NCI-H2029 treated with DMSO at 0.1 percent for 48 hours (cell line): Measurements from ENCODE around the gene MT1HL1.
"Not testable (repeated sequence)": the region's sequence is repeated elsewhere in the genome, so short reads cannot be mapped to it uniquely, and the experiment has no call there.

Experiments
- DNase-seq: peaks from one replicate; lab custom pipeline; 2025; lab: John Stamatoyannopoulos, UW

MT1HL1 gene

DNA sequence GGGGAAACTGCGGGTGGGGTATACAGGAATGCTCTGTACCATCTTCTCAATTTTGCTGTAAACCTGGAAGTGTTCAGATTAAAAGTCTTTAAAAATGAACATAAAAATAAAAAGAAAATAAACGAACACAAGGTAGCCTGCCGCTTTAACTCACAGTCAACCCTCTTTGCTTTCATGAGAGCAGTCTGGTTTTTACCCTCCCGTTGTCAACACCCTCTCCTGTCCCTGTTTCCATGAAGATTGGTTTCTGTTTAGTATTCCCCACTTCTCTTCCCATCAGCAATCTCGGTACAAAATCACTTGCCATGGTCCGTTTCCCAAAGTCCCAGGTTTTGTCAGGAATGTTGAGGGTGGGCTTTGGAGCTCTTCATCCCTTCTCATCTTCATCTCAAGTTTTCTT is 28.8 kb downstream of the MT1HL1 start:
- DNase-seq, result no peak

DNA sequence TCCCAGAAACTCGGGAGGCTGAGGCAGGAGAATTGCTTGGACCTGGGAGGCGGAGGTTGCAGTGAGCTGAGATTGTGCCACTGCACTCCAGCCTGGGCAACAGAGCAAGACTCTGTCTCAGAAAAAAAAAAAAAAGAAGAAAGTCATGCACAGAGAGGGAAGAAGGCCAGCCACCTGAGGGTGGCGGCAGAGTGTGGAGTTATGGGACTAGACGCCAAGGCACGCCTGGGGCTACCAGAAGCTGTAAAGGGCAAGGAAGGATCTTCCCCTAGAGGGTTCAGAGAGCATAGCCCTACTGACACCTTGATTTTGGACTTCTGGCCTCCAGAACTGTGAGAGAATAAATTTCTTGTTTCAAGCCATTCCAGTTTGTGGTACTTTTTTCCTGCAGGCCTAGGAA is 30.2 kb downstream of the MT1HL1 start:
- DNase-seq, result not testable (repeated sequence)

DNA sequence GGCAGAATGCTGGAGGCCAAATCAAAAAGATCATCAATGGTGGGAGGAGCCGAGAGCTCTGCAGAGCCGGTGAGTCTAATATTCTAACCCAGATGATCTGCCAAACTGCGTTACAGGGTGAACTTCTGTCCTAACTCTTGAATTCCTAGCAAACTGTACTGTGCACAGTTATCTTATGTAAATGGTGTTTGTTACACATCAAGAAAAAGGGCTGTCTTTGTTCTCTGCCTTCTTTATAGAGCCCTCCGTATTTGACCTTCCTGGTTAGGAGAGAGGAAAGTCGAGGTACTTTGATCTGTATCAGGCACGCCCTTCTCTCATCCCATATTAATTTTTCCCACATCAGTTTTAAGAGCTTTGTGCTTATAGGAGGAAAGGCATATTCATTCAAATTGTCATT is 37.6 kb downstream of the MT1HL1 start:
- DNase-seq, result no peak

DNA sequence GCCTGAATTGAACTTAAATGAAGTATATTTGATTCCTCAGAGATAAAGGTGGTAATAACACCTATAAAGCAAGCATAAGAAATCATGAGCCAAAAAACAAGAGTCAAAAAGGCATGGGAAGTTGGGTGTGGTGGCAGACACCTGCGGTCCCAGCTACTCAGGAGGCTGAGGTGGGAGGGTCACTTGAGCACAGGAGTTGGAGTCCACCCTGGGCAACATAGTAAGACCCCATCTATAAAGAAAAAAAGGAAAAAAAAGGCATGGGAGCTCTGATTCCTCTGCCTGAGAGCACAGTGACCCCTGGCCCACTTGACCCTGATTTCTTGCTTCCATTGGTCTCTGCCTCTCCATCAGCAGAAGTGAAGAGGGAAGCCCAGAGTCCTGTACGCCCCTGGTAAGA is 40.3 kb downstream of the MT1HL1 start:
- DNase-seq, result no peak

DNA sequence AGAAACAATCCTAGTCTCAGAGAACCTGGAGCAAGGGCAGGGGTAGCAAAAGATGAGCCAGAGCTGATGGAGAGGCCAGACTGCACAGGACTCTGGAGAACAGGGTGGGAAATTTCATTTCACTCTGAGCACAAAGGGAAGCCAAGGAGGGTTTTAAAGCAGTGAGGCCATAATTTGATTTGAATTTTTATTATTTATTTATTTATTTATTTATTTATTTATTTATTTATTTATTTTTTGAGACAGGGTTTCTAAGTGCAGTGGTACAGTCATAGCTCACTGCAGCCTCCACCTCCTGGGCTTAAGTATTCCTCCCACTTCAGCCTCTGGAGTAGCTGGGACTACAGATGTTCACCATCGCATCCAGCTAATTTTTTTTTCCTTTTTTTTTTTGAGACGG is 45.1 kb downstream of the MT1HL1 start:
- no peak for DNase-seq

DNA sequence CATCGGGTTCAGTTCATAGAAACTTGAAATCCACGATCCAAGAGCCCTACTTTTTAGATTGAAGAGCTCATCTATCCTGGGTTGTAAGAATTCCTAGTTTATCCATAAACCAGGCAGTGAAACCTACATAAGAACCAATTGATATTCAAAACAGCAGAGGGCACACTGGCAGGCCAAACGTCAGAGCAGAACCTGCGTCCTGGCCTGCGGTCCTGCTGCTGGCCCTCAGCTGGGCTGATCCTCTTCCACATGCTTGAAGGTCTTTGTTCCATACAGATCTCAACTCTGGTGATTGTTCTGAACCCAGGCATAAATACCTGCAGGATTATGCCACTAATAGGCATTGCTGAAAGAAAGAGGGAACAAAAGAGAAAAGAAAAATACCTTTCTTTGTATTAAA is 47.0 kb downstream of the MT1HL1 start:
- no peak for DNase-seq
